ENCODE data around the gene PCDHGA4. TPM values are rescaled to one million over a fixed set of nuclear protein-coding genes. Genes with fewer than 3 reads are reported as not detected.

PCDHGA4 gene
- total and polyA plus RNA-seq, 10 donors, result 0.04 to 4.5 (median 2.0) TPM

DNA sequence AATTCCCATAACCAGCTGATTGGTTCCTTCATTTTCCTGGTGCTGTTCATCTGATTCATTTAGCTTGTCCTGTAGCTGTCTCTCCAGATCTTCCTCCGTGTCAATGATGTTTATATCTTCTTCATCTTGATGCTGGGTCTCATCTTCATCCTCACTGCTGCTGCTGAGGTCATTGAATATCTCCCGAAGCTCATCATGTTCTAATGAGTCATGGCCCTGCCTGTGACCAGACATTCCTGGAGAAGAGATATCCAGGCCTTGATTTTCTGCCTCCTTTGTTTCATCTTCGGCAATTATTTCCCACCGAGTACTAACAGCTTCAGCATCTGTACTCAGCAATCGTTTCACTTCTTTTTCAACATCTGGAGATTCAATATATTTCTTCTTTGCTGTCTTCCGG lies 35.6 kb upstream of the PCDHGA4 start:
- DNase-seq, result no peak
- TF ChIP-seq CTCF (IDR thresholded peaks at IDR 0.05 in 8 of 11, conservative IDR thresholded peaks at IDR 0.05 in 3 of 11) (no peak), POLR2AphosphoS5 (IDR thresholded peaks at IDR 0.05) (no peak), POLR2A (IDR thresholded peaks at IDR 0.05) (no peak)
- peaks cover 9 to 58% (median 38%) of the 10 kb centered on the region in 6 donors for H3K36me3 ChIP-seq
- peaks cover 4 to 22% (median 11%) of the 10 kb centered on the region in 6 donors for H3K4me1 ChIP-seq
- H3K4me3 ChIP-seq, result peak overlapping the region in 2 of 8 donors; percentile 49 to 82
- peaks cover 43 to 94% (median 92%) of the 10 kb centered on the region in 8 donors for H3K9me3 ChIP-seq
- H3K27ac ChIP-seq, result no peak overlapping the region
- intact Hi-C loops (cut with DNase I; ENCODE audit: low total_unique reads), result no loop called here
- 95 to 99% (median 98%) methylated on average over 6 of the region's 6 CpGs for WGBS, 5 donors
- H3K27me3 ChIP-seq (replicated peaks in 1 of 7), result no peaks in the 10 kb centered on the region

- DNase-seq, result no peak
- Histone ChIP-seq H3K36me3 (peaks cover 9 to 53% (median 38%) of the 10 kb centered on the region in 6 donors), H3K27me3 (replicated peaks in 1 of 7) (no peaks in the 10 kb centered on the region), H3K4me3 (peak overlapping the region; percentile 49 to 82 (median 66)), H3K4me1 (peaks cover 4 to 22% (median 11%) of the 10 kb centered on the region in 6 donors), H3K27ac (peak overlapping the region in 4 of 8 donors; percentile 93 to 98 (median 96)), H3K9me3 (peaks cover 41 to 94% (median 92%) of the 10 kb centered on the region in 8 donors)
- 76 to 82% (median 79%) methylated on average over 5 of the region's 5 CpGs for WGBS, 5 donors
- intact Hi-C loops (cut with DNase I; ENCODE audit: low total_unique reads), result no loop called here
- TF ChIP-seq POLR2A (IDR thresholded peaks at IDR 0.05) (no peak), CTCF (IDR thresholded peaks at IDR 0.05 in 8 of 11, conservative IDR thresholded peaks at IDR 0.05 in 3 of 11) (no peak), POLR2AphosphoS5 (IDR thresholded peaks at IDR 0.05) (no peak)
Observed at GRCh38 chr5:141319699-141320098, 35.1 kb upstream of the PCDHGA4 start.

DNA sequence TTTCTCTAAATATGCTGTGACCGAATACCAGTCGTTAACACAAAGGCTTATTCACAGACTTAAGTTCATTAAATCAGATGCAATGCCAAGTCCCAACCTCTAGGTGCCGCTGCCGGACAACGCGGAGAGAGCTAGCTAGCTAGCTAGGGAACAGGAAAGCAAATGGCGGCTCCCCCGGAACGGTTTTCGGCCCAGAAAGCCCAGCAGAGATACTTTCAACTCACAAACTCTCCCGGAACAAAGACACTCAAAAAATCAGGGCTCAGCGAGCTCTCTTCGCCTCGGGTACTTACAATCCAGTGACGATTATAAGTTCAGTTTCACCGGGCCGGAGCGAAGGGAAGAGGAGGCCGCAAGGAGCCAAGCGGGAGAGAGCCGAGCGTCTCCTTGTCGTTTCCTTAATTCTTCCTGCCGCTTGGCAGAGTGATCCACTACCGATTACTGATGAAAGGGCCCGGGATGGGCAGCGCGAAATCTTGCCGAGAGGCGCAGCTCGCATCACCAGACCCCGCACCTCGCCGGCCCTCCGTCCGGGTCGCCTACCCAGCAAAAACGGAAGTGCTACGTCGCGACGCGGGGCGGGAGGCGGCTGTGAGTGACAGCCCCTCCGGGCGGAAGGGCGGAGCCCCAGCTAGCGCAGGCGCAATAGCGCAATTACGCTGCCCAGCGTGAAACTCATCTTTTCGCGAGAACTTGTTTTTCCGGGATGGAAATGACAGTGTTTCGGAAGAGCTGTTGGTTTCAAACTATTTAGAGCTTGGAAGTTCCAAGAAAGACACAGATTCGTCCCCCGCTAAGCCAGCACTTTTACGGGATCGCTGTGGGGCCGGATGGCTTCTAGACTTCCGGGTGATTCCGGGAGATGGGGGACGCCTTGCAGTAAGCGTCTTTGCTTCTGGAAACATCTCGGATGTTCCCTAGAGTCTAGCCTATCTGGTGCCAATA lies 34.3 kb upstream of the PCDHGA4 start, which contains the start of gene TAF7:
TAF7 (minus strand) TSS at position 560 of the 945 bp plus-strand sequence. CDS start 740 bp downstream, outside the sequence.
- Histone ChIP-seq H3K4me3 (peak within 1 kb of the TSS; percentile 49 to 82 (median 66)), H3K36me3 (peaks cover 9 to 45% (median 38%) of the 10 kb centered on the region in 6 donors), H3K4me1 (peaks cover 4 to 22% (median 11%) of the 10 kb centered on the region in 6 donors), H3K9me3 (peaks cover 37 to 94% (median 92%) of the 10 kb centered on the region in 8 donors), H3K27me3 (replicated peaks in 1 of 7) (no peaks in the 10 kb centered on the region), H3K27ac (peak within 1 kb of the TSS; percentile 91 to 98 (median 96))
- TF ChIP-seq CTCF (IDR thresholded peaks at IDR 0.05 in 8 of 11, conservative IDR thresholded peaks at IDR 0.05 in 3 of 11) (peak; percentile 58 to 88 (median 79)), POLR2AphosphoS5 (IDR thresholded peaks at IDR 0.05) (peak; percentile 98 to 99 (median 99)), POLR2A (IDR thresholded peaks at IDR 0.05) (peak; percentile 71 to 80 (median 73))
- WGBS, 5 donors, result 1 to 3% (median 2%) methylated on average over 46 to 67 of the region's 67 CpGs
- intact Hi-C loops (cut with DNase I; ENCODE audit: low total_unique reads), result no loop called here
- DNase-seq, result peak; percentile 97

GRCh38 chr5:141322261-141322660 lies 32.6 kb upstream of the PCDHGA4 start:
- peaks cover 4 to 22% (median 11%) of the 10 kb centered on the region in 6 donors for H3K4me1 ChIP-seq
- H3K9me3 ChIP-seq, result peaks cover 30 to 94% (median 85%) of the 10 kb centered on the region in 8 donors
- intact Hi-C loops (cut with DNase I; ENCODE audit: low total_unique reads), result no loop called here
- WGBS, 5 donors, result 71 to 82% (median 75%) methylated on average over 3 of the region's 3 CpGs
- H3K27ac ChIP-seq, result no peak overlapping the region
- TF ChIP-seq POLR2AphosphoS5 (IDR thresholded peaks at IDR 0.05) (no peak), POLR2A (IDR thresholded peaks at IDR 0.05) (no peak), CTCF (IDR thresholded peaks at IDR 0.05 in 8 of 11, conservative IDR thresholded peaks at IDR 0.05 in 3 of 11) (no peak)
- H3K4me3 ChIP-seq, result no peak overlapping the region
- peaks cover 9 to 28% (median 26%) of the 10 kb centered on the region in 6 donors for H3K36me3 ChIP-seq
- no peak for DNase-seq
- peaks cover 0 to 13% (median 0%) of the 10 kb centered on the region in 7 donors for H3K27me3 ChIP-seq (replicated peaks in 1 of 7)

Measured in spleen (tissue), 11 donors.